Glutamatergic neuron (in vitro differentiated cells): ENCODE measurements around the gene SLIT1. TPM values are rescaled to one million over a fixed set of nuclear protein-coding genes. Genes with fewer than 3 reads are reported as not detected.
A peak's percentile ranks its signal among the peaks of the same experiment; 100 is the strongest.

Experiments used
- DNase-seq: peaks from one replicate; pipeline ENCODE4 v3.0.0; 2022
- H3K27ac Mint-ChIP-seq: one replicate; pipeline ENCODE4 v1.8.0; 2020; ENCODE audit warnings: mild to moderate bottlenecking, mixed read lengths, inconsistent platforms; ENCODE audit not compliant: unreplicated experiment
- H3K27me3 Mint-ChIP-seq: one replicate; pipeline ENCODE4 v1.8.0; 2020; ENCODE audit warnings: mild to moderate bottlenecking, moderate library complexity, mixed read lengths, inconsistent platforms; ENCODE audit not compliant: unreplicated experiment
- H3K36me3 Mint-ChIP-seq: one replicate; pipeline ENCODE4 v1.8.0; 2020; ENCODE audit warnings: mild to moderate bottlenecking, mixed read lengths, inconsistent platforms; ENCODE audit not compliant: unreplicated experiment
- H3K4me1 Mint-ChIP-seq: one replicate; pipeline ENCODE4 v1.8.0; 2020; ENCODE audit warnings: mild to moderate bottlenecking, low read depth, mixed read lengths, inconsistent platforms; ENCODE audit not compliant: unreplicated experiment
- H3K4me3 Mint-ChIP-seq: one replicate; pipeline ENCODE4 v1.8.0; 2020; ENCODE audit warnings: mild to moderate bottlenecking, mixed read lengths, inconsistent platforms; ENCODE audit not compliant: unreplicated experiment
- H3K9me3 Mint-ChIP-seq: one replicate; pipeline ENCODE4 v1.8.0; 2020; ENCODE audit warnings: mild to moderate bottlenecking, moderate library complexity, mixed read lengths, inconsistent platforms; ENCODE audit not compliant: unreplicated experiment
- CTCF ChIP-seq: fragments of 200-600 bp; sonication (generic); IDR thresholded peaks from one replicate; pipeline ENCODE4 v1.5.0; 2021; ENCODE audit not compliant: partially characterized antibody, unreplicated experiment
- total RNA-seq: library from RNA; stranded (reverse); fragmentation: NEBNext Ultra II Directional; extraction: Animal tissue kit (Norgen Biotek cat#: 25700); gene quantifications from one replicate; pipeline ENCODE4 v1.2.1, GENCODE V29; 2021; ENCODE audit not compliant: unreplicated experiment

Gene SLIT1
- total RNA-seq, 1 donor from 2014 or later, result 11.3 TPM

- H3K4me3 Mint-ChIP-seq, result no peak overlapping the region
Observed at GRCh38 chr10:97061423-97061822, 124.3 kb downstream of the SLIT1 start.

GRCh38 chr10:97060441-97061084, 125.2 kb downstream of the SLIT1 start:
- H3K36me3 Mint-ChIP-seq, result no peaks in the 10 kb centered on the region
- H3K4me3 Mint-ChIP-seq, result no peak overlapping the region
- peaks cover 7% of the 10 kb centered on the region for H3K4me1 Mint-ChIP-seq
- peaks cover 2% of the 10 kb centered on the region for H3K9me3 Mint-ChIP-seq
- DNase-seq, result no peak
- peak overlapping the region; percentile 38 for H3K27ac Mint-ChIP-seq
- peaks cover 1% of the 10 kb centered on the region for H3K27me3 Mint-ChIP-seq
- TF ChIP-seq CTCF, result no peak

More at GRCh38 chr10:97061423-97061822, 124.3 kb downstream of the SLIT1 start:
- DNase-seq, result no peak
- Mint-ChIP-seq H3K4me1 (peaks cover 7% of the 10 kb centered on the region), H3K27me3 (peaks cover 1% of the 10 kb centered on the region), H3K9me3 (peaks cover 2% of the 10 kb centered on the region), H3K27ac (no peak overlapping the region), H3K36me3 (no peaks in the 10 kb centered on the region)
- no peak for TF ChIP-seq CTCF

DNA sequence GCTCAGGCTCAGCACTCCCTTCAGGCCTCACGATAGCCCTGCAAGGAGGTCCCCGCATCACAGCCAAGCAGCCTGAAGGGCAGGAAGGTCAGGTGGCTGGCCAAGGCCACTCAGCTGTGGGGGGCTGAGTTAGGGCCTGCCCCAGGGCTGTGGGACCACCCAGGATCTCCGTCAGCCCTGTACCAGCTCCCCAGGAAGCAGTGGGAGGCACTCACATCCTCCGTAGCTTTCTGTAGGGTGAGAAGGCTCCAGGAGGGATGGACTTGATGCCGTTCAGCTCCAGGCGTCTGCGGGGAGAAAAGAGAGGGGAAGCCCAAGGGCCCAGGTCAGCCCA, 125.9 kb downstream of the SLIT1 start:
- no peak for TF ChIP-seq CTCF
- Mint-ChIP-seq H3K27me3 (peaks cover 1% of the 10 kb centered on the region), H3K27ac (no peak overlapping the region), H3K36me3 (no peaks in the 10 kb centered on the region), H3K9me3 (peaks cover 2% of the 10 kb centered on the region), H3K4me1 (peaks cover 7% of the 10 kb centered on the region), H3K4me3 (no peak overlapping the region)
- no peak for DNase-seq

DNA sequence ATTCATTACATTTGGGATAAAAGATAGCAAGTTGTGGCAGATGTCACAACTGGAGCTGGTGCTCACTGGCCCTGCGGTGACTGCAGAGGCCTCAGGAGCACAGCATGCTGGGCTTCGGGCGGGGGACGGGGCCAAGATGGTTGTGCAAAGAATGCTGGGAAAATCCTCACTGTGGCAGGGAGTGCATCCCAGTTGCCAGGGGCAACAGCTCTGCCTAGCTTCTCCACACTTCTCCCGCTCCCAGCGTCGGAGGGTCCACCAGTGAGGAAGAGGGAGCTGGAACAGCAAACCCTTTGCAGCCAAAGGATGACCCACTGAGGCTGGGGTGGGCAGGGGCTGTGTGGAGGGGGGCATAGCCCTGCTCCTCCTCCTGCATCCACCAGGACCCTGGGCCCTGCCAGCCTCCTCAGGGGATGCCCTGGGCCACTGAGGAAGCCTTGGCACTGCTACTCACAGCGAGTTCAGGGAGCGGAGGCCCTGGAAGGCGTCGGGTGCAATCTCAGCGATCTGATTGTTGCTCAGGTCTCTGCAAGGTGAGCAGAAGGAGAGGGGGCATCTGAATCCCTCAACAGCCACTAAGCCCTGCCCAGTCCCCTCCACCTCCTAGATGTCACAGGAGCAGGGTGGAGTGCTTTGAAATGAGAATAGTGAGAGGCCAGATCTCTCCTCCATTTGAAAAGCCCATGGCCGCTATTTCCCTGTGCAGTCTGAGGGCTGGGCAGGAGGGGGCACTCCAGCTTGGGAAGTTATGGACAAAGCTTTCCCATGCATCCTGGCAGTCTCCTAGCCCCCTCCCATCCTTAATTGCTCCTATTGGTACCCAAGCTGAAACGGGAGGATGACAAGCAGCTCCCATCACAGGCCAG, 126.5 kb downstream of the SLIT1 start:
- TF ChIP-seq CTCF, result no peak
- H3K4me1 Mint-ChIP-seq, result peaks cover 7% of the 10 kb centered on the region
- peak; percentile 58 for DNase-seq
- peaks cover 2% of the 10 kb centered on the region for H3K9me3 Mint-ChIP-seq
- H3K4me3 Mint-ChIP-seq, result no peak overlapping the region
- peaks cover 1% of the 10 kb centered on the region for H3K27me3 Mint-ChIP-seq
- no peaks in the 10 kb centered on the region for H3K36me3 Mint-ChIP-seq
- H3K27ac Mint-ChIP-seq, result no peak overlapping the region

- Mint-ChIP-seq H3K36me3 (no peaks in the 10 kb centered on the region), H3K4me3 (no peak overlapping the region), H3K9me3 (peaks cover 2% of the 10 kb centered on the region), H3K27me3 (peaks cover 1% of the 10 kb centered on the region), H3K4me1 (peaks cover 7% of the 10 kb centered on the region), H3K27ac (no peak overlapping the region)
- DNase-seq, result no peak
- no peak for TF ChIP-seq CTCF
Observed at GRCh38 chr10:97058521-97058920, 127.2 kb downstream of the SLIT1 start.
